GM10248 (cell line): Measurements from ENCODE around the gene LRP1.

ENCODE experiments used
- CTCF ChIA-PET: fragments of 300-600 bp; sonication (Branson Sonifier 250); formaldehyde crosslinking; extraction: SDS; loops from one replicate; lab custom pipeline; 2021; ENCODE audit warnings: antibody characterized with exemption; lab: Yijun Ruan, JAX
- POLR2A ChIA-PET: fragments of 350-650 bp; sonication (Branson Sonifier 250); formaldehyde crosslinking; extraction: SDS; loops from one replicate; lab custom pipeline; 2020; ENCODE audit warnings: antibody characterized with exemption; lab: Yijun Ruan, JAX
- DNase-seq: peaks from one replicate; pipeline ENCODE4 v3.0.0; 2012; ENCODE audit errors: extremely low spot score
- TF ChIP-seq, protein P1 (sequence below): IDR thresholded peaks from 2 replicates; pipeline ENCODE4 v1.5.1; 2012; ENCODE audit warnings: mild to moderate bottlenecking, low read depth; ENCODE audit errors: extremely low read depth, missing control alignments, control extremely low read depth

LRP1 gene

DNA sequence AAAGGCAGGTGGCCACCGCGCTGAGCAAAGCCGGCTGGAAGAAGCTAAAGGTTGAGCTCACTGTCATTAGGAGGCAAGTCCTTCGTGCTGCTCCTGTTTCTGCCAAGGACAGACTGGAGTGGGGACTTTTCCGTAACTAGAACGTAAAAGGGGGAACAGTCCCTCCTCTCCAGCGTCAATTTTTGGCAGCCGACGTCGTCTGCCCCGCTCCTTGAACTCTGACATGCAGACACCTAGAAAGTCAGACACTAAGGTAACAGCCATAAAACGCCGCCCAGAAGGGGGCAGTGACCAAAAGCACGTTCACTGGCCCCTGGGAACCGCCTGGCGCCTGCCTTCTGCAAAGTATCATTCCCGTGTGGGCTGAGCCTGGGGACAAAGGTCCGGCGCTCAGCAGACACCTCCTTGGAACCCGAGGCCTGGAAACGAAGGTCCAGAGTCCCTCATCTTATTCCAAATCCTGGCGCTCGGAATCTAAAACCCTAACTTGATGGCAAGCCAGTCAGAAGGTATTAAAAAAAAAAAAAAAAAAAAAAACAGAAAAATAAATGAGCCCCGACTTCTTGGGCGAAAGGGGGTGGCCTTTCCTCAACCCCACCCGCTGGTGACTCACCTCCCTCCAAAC, 1.1 kb upstream of the LRP1 start:
- peak; percentile 48 for DNase-seq
- ChIA-PET POLR2A (no interaction called here), CTCF (interaction anchor here (0.8 to 14.5 kb wide), 12 partner anchors 9 to 122 kb away, joined by 3 to 159 read pairs (median 6); partner anchors contain the start of gene STAT6)
- TF ChIP-seq, protein P1, sequence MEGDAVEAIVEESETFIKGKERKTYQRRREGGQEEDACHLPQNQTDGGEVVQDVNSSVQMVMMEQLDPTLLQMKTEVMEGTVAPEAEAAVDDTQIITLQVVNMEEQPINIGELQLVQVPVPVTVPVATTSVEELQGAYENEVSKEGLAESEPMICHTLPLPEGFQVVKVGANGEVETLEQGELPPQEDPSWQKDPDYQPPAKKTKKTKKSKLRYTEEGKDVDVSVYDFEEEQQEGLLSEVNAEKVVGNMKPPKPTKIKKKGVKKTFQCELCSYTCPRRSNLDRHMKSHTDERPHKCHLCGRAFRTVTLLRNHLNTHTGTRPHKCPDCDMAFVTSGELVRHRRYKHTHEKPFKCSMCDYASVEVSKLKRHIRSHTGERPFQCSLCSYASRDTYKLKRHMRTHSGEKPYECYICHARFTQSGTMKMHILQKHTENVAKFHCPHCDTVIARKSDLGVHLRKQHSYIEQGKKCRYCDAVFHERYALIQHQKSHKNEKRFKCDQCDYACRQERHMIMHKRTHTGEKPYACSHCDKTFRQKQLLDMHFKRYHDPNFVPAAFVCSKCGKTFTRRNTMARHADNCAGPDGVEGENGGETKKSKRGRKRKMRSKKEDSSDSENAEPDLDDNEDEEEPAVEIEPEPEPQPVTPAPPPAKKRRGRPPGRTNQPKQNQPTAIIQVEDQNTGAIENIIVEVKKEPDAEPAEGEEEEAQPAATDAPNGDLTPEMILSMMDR = peak; percentile 35

DNA sequence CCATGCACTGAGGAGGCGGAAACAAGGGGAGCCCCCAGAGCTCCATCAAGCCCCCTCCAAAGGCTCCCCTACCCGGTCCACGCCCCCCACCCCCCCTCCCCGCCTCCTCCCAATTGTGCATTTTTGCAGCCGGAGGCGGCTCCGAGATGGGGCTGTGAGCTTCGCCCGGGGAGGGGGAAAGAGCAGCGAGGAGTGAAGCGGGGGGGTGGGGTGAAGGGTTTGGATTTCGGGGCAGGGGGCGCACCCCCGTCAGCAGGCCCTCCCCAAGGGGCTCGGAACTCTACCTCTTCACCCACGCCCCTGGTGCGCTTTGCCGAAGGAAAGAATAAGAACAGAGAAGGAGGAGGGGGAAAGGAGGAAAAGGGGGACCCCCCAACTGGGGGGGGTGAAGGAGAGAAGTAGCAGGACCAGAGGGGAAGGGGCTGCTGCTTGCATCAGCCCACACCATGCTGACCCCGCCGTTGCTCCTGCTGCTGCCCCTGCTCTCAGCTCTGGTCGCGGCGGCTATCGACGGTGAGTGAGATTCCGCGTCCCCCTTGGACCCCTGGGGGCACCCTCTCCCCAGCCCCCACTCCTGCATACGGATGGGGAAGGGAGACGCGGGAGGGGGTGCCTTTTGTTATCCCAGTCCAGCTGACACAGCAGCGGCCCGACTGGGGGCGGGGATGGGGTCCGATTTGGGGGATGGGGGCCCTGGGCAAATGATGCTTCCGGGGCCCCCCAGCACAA, 400 bp downstream of the LRP1 start:
- TF ChIP-seq, protein P1 = no peak
- CTCF ChIA-PET = interaction anchor here (0.9 to 14.5 kb wide), 11 partner anchors 9 to 114 kb away, joined by 3 to 159 read pairs (median 5); partner anchors contain the start of gene STAT6
- DNase-seq = no peak
- POLR2A ChIA-PET = interaction anchor here (0.5 to 0.9 kb wide), 4 partner anchors 16 to 49 kb away, joined by 4 to 5 read pairs (median 4); no protein-coding TSS in a partner anchor

DNA sequence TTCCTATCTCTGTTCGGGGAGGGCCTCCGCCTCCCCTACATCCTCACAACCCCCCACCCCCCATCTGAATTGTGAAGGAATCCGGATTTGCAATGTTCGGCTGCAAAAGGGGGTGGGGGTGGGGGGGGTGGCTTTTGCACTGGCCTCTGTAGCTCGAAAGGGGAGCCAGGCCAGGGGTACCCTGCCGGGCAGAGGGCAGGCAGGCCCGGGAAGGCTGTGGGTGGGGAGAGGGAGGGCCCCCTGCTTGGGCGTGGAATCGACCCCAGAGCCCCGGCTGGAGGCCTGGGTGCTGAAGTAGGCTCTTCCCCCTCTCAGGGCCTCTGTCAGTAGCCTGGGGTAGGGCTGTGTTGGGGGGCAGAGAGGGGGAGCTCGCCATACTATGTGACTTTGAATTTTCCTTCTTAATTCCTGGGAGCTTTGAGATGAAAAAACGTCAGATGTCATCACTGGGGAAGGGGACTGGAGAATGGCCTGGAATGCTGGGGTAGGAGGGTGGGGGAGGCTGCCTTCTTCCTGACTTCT, 1.1 kb downstream of the LRP1 start:
- TF ChIP-seq, protein P1 = no peak
- POLR2A ChIA-PET = no interaction called here
- CTCF ChIA-PET = interaction anchor here (0.9 to 14.5 kb wide), 6 partner anchors 9 to 69 kb away, joined by 3 to 159 read pairs (median 4); partner anchors contain the start of gene STAT6

DNA sequence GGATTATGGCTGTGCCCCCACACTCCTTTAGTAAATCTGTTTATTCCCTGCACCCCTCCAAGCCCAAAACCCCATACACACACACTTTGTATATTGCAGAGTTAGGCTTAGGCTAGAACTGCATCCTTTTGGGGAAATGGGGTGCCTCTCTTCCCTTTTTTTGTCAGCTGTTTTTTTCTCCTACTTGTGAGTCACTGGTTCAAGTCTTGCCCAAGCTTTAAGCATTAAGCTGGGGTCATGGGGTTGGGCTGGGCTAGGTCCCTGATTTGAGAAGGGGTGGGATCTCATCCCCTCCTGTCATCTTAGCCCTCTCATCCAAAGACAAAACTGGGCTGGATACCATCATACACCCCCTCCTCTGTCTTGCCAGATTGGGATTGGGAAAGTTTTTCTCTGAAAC, 1.6 kb downstream of the LRP1 start:
- ChIA-PET POLR2A (no interaction called here), CTCF (interaction anchor here (1.4 to 14.5 kb wide), 4 partner anchors 19 to 61 kb away, joined by 3 to 159 read pairs (median 67); partner anchors contain the start of gene STAT6)
- TF ChIP-seq, protein P1 = no peak
- no peak for DNase-seq

More for the DNA sequence above, 1.1 kb downstream of the LRP1 start:
- no peak for DNase-seq

DNA sequence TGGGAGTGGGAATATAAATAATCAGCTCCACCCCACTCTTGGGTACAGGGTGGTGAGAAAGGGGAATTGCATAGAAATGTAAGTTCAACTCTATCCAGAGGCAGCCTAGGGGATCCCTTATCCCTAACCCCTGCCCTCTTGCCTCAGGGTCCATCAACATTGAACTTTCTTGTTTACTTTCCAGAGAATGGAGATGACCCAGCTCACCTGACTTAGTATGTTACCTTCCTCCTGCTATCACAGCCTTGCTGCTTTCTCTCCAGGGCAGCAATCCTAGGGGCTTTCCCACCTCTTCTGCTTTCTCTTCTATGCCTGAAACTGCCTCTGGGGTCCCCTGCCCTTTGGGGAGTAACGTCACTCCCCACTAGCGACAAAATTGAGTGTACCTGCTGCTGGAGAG, 2.7 kb downstream of the LRP1 start:
- CTCF ChIA-PET = interaction anchor here (1.7 to 14.5 kb wide), 4 partner anchors 15 to 62 kb away, joined by 4 to 159 read pairs (median 68); partner anchors contain the start of gene STAT6
- POLR2A ChIA-PET = no interaction called here
- TF ChIP-seq, protein P1 = no peak
- DNase-seq = no peak
